Mesothelial cell of epicardium (in vitro differentiated cells): Measurements from ENCODE around the gene MRPS18B. TPM values are rescaled to one million over a fixed set of nuclear protein-coding genes. Genes with fewer than 3 reads are reported as not detected.

Experiments used
- DNase-seq, 2 experiments: peaks; one replicate each; pipeline ENCODE4 v3.0.0; 2021; ENCODE audit warnings: low spot score in 2 of 2; ENCODE audit not compliant: unreplicated experiment in 2 of 2
- H3K27ac Mint-ChIP-seq: 2 replicates; pipeline ENCODE4 v1.8.0; 2021; ENCODE audit warnings: mixed read lengths
- H3K27me3 Mint-ChIP-seq: 2 replicates; pipeline ENCODE4 v1.8.0; 2021; ENCODE audit warnings: low read depth, mixed read lengths
- H3K36me3 Mint-ChIP-seq: 2 replicates; pipeline ENCODE4 v1.8.0; 2021; ENCODE audit warnings: mixed read lengths
- H3K4me1 Mint-ChIP-seq: 2 replicates; pipeline ENCODE4 v1.8.0; 2021; ENCODE audit warnings: mixed read lengths
- H3K4me3 Mint-ChIP-seq: 2 replicates; pipeline ENCODE4 v1.8.0; 2021; ENCODE audit warnings: mild to moderate bottlenecking, moderate library complexity, mixed read lengths
- H3K9me3 Mint-ChIP-seq: 2 replicates; pipeline ENCODE4 v1.8.0; 2021; ENCODE audit warnings: mixed read lengths
- total RNA-seq: library from RNA; stranded (reverse); gene quantifications from 3 replicates; pipeline ENCODE4 v1.2.1, GENCODE V29; 2021
- TF ChIP-seq, protein P1 (sequence below): fragments of 200-600 bp; sonication (generic); IDR thresholded peaks from one replicate; pipeline ENCODE4 v1.5.0; 2021; ENCODE audit warnings: antibody characterized with exemption; ENCODE audit not compliant: unreplicated experiment

MRPS18B gene
- total RNA-seq, result 29.8 to 33.5 TPM (median 30.2 TPM) in 3 replicates

DNA sequence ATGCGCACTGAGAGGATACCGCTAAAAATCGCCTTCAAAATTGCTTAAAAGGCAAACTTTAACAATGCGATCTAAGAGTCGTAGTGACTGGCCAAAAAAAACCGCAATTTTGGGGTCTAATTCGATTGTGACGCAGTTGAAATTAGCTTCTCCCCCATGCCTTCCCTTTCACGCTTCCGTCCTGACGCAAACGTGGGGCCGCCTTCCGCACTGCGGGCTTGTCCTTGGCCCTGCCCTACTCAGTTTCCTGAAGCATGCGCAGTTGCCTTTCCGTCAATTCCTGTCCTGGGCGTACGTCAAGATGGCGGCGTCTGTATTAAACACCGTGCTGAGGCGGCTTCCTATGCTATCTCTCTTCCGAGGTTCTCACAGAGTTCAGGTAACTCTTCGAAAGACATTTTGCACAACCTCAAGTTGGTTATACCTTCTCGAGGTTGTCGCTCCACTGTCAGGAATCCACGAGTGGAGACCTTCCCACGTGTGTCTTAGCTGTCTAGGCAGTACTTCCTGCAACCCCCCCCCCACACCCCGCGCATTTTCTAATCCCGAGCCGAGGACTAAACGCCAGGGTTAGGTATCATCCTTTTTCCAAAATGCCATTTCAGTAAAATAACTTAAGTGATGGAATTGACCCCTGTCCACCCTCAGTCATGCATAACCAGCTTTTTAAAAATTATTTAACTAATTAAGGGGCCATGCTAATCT is at the start of gene MRPS18B:
TSS of gene MRPS18B (plus strand) at position 276 of the 705 bp plus-strand sequence. CDS start at position 302, 26 bp downstream.
- TF ChIP-seq, protein P1, sequence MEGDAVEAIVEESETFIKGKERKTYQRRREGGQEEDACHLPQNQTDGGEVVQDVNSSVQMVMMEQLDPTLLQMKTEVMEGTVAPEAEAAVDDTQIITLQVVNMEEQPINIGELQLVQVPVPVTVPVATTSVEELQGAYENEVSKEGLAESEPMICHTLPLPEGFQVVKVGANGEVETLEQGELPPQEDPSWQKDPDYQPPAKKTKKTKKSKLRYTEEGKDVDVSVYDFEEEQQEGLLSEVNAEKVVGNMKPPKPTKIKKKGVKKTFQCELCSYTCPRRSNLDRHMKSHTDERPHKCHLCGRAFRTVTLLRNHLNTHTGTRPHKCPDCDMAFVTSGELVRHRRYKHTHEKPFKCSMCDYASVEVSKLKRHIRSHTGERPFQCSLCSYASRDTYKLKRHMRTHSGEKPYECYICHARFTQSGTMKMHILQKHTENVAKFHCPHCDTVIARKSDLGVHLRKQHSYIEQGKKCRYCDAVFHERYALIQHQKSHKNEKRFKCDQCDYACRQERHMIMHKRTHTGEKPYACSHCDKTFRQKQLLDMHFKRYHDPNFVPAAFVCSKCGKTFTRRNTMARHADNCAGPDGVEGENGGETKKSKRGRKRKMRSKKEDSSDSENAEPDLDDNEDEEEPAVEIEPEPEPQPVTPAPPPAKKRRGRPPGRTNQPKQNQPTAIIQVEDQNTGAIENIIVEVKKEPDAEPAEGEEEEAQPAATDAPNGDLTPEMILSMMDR, result no peak
- peaks cover 45% of the 10 kb centered on the region for H3K4me1 Mint-ChIP-seq
- peak within 1 kb of the TSS; percentile 93 for H3K4me3 Mint-ChIP-seq
- peaks cover 22% of the 10 kb centered on the region for H3K36me3 Mint-ChIP-seq
- H3K27ac Mint-ChIP-seq, result peak within 1 kb of the TSS; percentile 100
- no peaks in the 10 kb centered on the region for H3K27me3 Mint-ChIP-seq
- H3K9me3 Mint-ChIP-seq, result no peaks in the 10 kb centered on the region
- peak; percentile 91 to 93 for DNase-seq

DNA sequence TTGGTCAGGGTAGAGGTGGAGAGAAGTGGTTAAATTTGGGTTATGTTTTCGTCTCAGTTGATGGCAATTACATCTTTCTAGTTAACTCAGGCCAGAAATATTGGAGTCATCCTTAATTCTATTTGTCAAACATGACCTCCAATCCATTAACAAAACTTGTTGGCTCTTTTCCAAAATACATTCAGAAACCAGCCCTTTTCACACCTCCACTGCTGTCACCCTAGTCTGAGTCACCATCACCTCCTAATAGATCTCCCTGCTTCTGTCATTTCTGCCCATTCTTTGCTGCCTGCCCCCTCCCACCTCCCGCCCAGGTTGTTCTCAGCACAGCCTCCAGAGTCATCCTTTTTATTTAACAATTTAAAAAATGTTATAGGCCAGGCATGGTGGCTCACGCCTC is 49.4 kb upstream of the MRPS18B start:
- Mint-ChIP-seq H3K4me1 (peaks cover 36% of the 10 kb centered on the region), H3K27ac (no peak overlapping the region), H3K9me3 (no peaks in the 10 kb centered on the region), H3K27me3 (no peaks in the 10 kb centered on the region), H3K36me3 (peaks cover 3% of the 10 kb centered on the region), H3K4me3 (no peak overlapping the region)
- TF ChIP-seq, protein P1, result no peak
- no peak for DNase-seq

DNA sequence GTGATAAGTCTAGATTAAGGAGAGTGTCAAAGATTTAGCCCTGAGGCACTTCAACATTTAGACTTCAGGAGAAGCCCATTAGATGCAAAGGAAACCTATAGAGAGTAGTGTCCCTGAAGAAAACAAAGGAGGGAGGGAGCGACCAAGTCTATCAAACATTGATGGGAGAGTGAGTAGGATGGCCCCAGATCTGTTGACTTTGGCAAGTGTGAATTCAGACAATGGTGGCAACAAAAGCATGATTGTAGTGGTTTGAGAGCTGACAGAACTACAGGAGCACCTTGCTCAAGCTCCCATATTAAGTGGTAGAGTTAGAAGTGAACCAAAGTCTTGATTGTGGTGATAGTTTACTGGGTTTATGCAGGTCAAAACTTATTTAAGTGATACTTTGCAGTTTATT is 47.4 kb upstream of the MRPS18B start:
- Mint-ChIP-seq H3K36me3 (no peaks in the 10 kb centered on the region), H3K9me3 (no peaks in the 10 kb centered on the region), H3K27me3 (no peaks in the 10 kb centered on the region), H3K4me3 (peak overlapping the region; percentile 95), H3K4me1 (peaks cover 50% of the 10 kb centered on the region), H3K27ac (peak overlapping the region; percentile 36)
- no peak for DNase-seq
- TF ChIP-seq, protein P1, result no peak

DNA sequence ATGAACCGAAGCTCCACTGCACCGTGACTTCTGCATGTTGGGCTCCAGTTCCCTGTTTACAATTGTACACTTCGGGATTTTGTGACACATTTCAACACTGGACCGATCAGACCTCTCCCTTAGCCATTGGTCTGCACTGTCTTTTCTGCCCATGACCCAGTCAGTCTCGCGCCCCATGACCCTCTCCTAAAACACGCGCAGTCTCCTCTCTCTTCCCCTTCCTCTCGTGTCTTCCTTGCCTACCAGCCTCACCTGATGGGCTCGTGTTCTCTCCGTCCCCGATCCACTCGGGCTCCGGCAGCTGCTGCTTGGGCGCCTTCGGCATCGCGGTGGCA is 46.9 kb upstream of the MRPS18B start:
- DNase-seq, result no peak
- Mint-ChIP-seq H3K4me1 (peaks cover 48% of the 10 kb centered on the region), H3K4me3 (peak overlapping the region; percentile 95), H3K27ac (peak overlapping the region; percentile 100), H3K9me3 (no peaks in the 10 kb centered on the region), H3K27me3 (no peaks in the 10 kb centered on the region), H3K36me3 (no peaks in the 10 kb centered on the region)
- TF ChIP-seq, protein P1, result no peak

DNA sequence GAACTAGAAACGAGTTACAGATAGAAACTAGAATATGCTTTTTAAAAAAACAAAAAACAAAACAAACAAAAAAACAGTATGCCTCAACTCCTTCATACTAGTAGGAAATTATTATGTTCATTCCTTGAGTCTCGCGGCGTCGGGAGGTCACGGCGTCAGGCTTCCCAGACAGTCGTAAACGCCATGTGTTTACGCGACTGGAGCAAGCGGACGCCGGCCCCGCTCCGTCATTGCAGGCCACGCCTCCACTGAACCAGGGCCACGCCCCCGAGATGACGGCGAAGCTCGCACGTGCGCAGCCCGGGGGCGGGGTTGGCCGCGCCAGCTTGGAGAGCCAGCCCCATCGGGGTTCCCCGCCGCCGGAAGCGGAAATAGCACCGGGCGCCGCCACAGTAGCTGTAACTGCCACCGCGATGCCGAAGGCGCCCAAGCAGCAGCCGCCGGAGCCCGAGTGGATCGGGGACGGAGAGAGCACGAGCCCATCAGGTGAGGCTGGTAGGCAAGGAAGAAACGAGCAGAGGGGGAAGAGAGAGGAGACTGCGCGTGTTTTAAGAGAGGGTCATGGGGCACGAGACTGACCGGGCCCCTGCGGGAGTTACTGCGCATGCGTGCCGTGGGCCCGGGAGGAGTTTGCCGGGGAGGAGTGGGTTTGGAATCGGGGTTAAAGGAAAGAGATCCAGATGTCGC is 46.4 kb upstream of the MRPS18B start, which contains the start of gene ABCF1:
TSS of gene ABCF1 (plus strand) at position 368 of the 687 bp plus-strand sequence. CDS start at position 414, 46 bp downstream.
- Mint-ChIP-seq H3K4me1 (peaks cover 48% of the 10 kb centered on the region), H3K4me3 (peak within 1 kb of the TSS; percentile 95), H3K36me3 (no peaks in the 10 kb centered on the region), H3K27me3 (no peaks in the 10 kb centered on the region), H3K27ac (peak within 1 kb of the TSS; percentile 100), H3K9me3 (no peaks in the 10 kb centered on the region)
- DNase-seq, result peak; percentile 98 to 100
- TF ChIP-seq, protein P1, result no peak
